Thoracic aorta (tissue), 2 donors: ENCODE results near the gene CMTM3. TPM values are rescaled to one million over a fixed set of nuclear protein-coding genes. Genes with fewer than 3 reads are reported as not detected.
A peak's percentile ranks its signal among the peaks of the same experiment; 100 is the strongest.

Source experiments
- ATAC-seq: fragments of 150-250 bp; one replicate; pipeline ENCODE4 v1.8.0; 2017; ENCODE audit warnings: low read depth; ENCODE audit not compliant: insufficient number of reproducible peaks, low FRiP score
- DNase-seq: peaks from one replicate; pipeline ENCODE4 v3.0.0-alpha.2; 2020; ENCODE audit warnings: low spot score
- H3K27ac ChIP-seq, 2 donors: fragments of 200-600 bp; sonication (generic); 1 replicate in 1 of 2; 2 replicates in 1 of 2; pipeline ENCODE4 v1.5.1; 2016; ENCODE audit warnings: mild to moderate bottlenecking in 2 of 2, moderate library complexity in 2 of 2
- H3K27me3 ChIP-seq: fragments of 200-600 bp; sonication (generic); replicated peaks from 2 replicates; pipeline ENCODE4 v1.6.0; 2016; ENCODE audit warnings: mild to moderate bottlenecking; ENCODE audit not compliant: insufficient read depth
- H3K36me3 ChIP-seq: fragments of 200-600 bp; sonication (generic); one replicate; pipeline ENCODE4 v1.5.1; 2016
- H3K4me1 ChIP-seq, 2 donors: fragments of 200-600 bp; sonication (generic); 1 replicate in 1 of 2; 2 replicates in 1 of 2; pipeline versions ENCODE4 v1.5.1 to v1.6.0; 2016; ENCODE audit warnings: low read depth in 2 of 2, mild to moderate bottlenecking in 1 of 2; ENCODE audit not compliant: control insufficient read depth in 1 of 2
- H3K4me3 ChIP-seq: fragments of 200-600 bp; sonication (generic); 2 replicates; pipeline ENCODE4 v1.5.1; 2016; ENCODE audit warnings: mild to moderate bottlenecking
- H3K9me3 ChIP-seq: fragments of 200-600 bp; sonication (generic); 2 replicates; pipeline ENCODE4 v1.5.1; 2016
- total RNA-seq, 2 donors: library from RNA; depleted of rRNA; stranded (reverse); fragments of >200 nt; gene quantifications; one replicate each; pipeline versions ENCODE4 v1.1.0 to v1.2.3, GENCODE V29; 2016
- TF ChIP-seq, protein P1 (sequence below): fragments of 200-600 bp; sonication (generic); IDR thresholded peaks from one replicate; pipeline ENCODE4 v1.5.1; 2019; ENCODE audit warnings: antibody characterized with exemption

CMTM3 gene
- total RNA-seq, result 10 to 100 TPM; 16.6 to 20.7 TPM

DNA sequence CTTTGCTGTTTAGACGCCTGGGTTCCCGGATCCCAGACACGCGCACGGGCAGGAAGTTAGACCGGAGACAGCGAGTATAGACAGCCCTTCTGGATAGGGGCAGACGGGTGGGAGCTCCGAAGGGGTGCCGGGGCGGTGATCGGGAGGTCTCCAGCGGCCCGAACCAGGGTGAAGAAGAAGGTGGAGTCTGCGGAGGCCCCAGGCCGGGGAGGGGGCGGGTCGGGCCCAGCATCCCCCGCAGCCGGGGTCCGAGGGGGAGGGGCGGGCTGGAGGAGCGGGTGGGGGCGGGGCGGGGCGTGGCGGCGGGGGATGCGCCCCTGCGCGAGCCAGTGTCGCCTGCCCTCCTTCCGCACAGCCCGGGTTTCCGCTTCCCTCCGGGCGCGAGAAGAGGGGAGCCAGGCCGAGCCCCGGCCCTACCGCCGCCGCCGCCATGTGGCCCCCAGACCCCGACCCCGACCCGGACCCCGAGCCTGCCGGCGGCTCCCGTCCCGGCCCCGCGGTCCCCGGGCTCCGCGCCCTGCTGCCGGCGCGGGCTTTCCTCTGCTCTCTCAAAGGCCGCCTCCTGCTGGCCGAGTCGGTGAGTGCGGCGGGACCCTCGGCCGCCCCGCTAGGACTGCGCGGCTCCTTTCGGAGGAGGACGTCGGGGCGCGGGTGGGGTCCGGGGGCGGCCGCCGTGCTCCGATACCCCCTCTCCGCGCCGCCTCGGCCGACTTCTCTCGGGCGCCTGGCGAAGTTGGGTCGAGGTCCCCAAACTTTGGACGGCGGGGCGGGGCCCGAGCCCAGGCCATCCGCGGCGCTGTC lies at the start of gene CMTM3:
Gene CMTM3, plus strand, starts transcription at position 329 of the 801 bp plus-strand sequence. Its CDS starts 102 bp downstream, at position 431.
- H3K27me3 ChIP-seq, result no peaks in the 10 kb centered on the region
- H3K4me3 ChIP-seq, result peak within 1 kb of the TSS; percentile 90
- ATAC-seq, result no peak
- TF ChIP-seq, protein P1, sequence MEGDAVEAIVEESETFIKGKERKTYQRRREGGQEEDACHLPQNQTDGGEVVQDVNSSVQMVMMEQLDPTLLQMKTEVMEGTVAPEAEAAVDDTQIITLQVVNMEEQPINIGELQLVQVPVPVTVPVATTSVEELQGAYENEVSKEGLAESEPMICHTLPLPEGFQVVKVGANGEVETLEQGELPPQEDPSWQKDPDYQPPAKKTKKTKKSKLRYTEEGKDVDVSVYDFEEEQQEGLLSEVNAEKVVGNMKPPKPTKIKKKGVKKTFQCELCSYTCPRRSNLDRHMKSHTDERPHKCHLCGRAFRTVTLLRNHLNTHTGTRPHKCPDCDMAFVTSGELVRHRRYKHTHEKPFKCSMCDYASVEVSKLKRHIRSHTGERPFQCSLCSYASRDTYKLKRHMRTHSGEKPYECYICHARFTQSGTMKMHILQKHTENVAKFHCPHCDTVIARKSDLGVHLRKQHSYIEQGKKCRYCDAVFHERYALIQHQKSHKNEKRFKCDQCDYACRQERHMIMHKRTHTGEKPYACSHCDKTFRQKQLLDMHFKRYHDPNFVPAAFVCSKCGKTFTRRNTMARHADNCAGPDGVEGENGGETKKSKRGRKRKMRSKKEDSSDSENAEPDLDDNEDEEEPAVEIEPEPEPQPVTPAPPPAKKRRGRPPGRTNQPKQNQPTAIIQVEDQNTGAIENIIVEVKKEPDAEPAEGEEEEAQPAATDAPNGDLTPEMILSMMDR, result peak; percentile 82
- peaks cover 9 to 25% of the 10 kb centered on the region in 2 donors for H3K4me1 ChIP-seq
- peak within 1 kb of the TSS; percentile 80 to 83 for H3K27ac ChIP-seq
- DNase-seq, result no peak
- peaks cover 2% of the 10 kb centered on the region for H3K36me3 ChIP-seq
- H3K9me3 ChIP-seq, result no peaks in the 10 kb centered on the region

DNA sequence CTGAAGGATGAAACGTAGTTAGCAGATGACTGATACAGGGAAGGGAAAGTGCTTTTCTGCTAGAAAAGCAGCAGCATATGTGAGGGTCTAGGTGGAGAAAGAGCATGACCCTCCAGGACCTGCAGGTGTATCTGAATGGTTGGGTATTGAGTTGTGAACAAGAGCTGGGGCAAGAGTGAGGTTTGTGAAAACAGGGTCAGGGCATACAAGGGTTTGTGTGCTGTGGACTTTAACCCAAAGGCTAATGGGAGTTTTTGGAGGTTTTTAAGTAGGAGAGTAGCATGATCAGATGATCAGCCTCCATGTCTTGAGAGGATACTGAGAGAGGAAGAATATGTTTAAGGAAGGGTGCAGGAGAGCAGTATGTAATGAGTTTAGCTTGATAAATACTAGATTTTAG lies 44.4 kb upstream of the CMTM3 start:
- DNase-seq (no peak), ATAC-seq (no peak)
- H3K4me1 ChIP-seq, result peaks cover 3 to 10% of the 10 kb centered on the region in 2 donors
- TF ChIP-seq, protein P1, result no peak
- no peaks in the 10 kb centered on the region for H3K36me3 ChIP-seq
- no peaks in the 10 kb centered on the region for H3K27me3 ChIP-seq
- H3K4me3 ChIP-seq, result no peak overlapping the region
- H3K9me3 ChIP-seq, result no peaks in the 10 kb centered on the region
- H3K27ac ChIP-seq, result no peak overlapping the region

DNA sequence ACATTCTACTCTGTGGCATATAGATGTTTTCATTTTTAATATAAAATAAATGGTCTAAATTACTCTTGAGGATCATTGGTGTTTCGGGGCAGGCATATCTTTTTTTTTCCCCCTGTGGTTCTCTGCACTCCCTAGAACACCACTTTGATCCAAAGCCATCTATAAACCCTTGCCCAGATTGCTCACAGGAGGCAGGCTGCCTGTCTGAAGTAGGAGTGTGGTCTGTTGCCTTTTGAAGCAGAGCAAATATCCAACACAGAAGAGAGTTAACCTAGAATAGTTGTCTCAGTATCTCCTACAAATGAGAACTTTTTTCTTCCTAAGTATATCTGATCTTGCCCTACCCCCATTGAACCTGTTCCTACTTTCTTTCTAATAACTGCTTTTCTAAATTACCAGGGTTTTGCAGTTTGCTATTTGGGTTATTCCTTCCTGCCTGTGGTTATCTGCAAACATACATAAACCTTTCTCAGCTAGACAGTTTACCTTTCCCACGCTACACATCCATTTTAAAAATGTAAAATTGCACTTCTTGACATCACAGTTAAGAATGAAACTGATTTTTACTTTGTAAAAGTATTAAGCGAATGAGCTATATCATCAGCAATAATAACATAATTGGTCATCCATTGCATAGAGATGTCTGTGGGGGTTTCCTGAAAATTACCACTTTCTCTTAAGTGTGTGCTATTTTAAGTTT lies 43.0 kb upstream of the CMTM3 start:
- Histone ChIP-seq H3K27ac (no peak overlapping the region), H3K4me1 (peaks cover 0 to 6% of the 10 kb centered on the region in 2 donors), H3K36me3 (no peaks in the 10 kb centered on the region), H3K27me3 (no peaks in the 10 kb centered on the region), H3K4me3 (no peak overlapping the region), H3K9me3 (no peaks in the 10 kb centered on the region)
- TF ChIP-seq, protein P1, result no peak
- DNase-seq (no peak), ATAC-seq (no peak)

DNA sequence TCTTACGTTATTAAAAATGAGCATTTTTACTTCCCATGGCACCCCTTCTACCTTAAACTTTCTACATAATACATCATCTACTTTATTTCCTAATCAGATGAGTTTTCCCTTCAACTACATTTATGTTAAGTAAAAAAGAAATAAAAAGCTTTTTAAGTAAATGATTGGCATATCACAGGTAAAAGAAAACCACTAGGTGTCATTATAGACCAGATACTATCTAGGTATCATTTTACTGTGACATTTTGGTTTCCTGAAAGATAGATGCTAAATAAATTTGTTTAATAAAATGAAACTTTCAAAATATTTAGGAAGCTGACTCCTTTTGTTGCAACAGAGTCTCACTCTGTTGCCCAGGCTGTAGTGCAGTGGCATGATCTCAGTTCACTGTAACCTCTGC lies 42.1 kb upstream of the CMTM3 start:
- no peak overlapping the region for H3K27ac ChIP-seq
- no peaks in the 10 kb centered on the region for H3K4me1 ChIP-seq
- no peak for DNase-seq
- no peak overlapping the region for H3K4me3 ChIP-seq
- no peak for ATAC-seq
- TF ChIP-seq, protein P1, result no peak
- H3K36me3 ChIP-seq, result no peaks in the 10 kb centered on the region
- no peaks in the 10 kb centered on the region for H3K27me3 ChIP-seq
- H3K9me3 ChIP-seq, result no peaks in the 10 kb centered on the region

DNA sequence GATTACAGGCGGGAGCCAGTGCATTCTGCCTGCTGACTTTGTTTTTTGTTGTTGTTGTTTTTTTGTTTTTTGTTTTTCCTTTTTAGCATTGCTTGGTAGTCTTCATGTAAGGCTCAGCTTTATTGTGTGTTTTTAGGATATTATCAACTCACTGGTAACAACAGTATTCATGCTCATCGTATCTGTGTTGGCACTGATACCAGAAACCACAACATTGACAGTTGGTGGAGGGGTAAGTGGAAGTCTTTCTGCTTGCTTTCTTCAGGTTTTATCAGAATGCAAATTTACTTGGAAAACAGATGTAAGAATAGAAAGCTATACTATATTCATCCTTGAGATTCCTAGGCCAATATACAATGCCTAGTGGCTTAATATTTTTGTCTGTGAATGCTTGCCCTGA lies 41.5 kb upstream of the CMTM3 start:
- no peaks in the 10 kb centered on the region for H3K9me3 ChIP-seq
- no peak overlapping the region for H3K4me3 ChIP-seq
- H3K36me3 ChIP-seq, result no peaks in the 10 kb centered on the region
- no peak overlapping the region for H3K27ac ChIP-seq
- DNase-seq (no peak), ATAC-seq (no peak)
- TF ChIP-seq, protein P1, result no peak
- no peaks in the 10 kb centered on the region for H3K4me1 ChIP-seq
- no peaks in the 10 kb centered on the region for H3K27me3 ChIP-seq
